Suprapubic skin (tissue), 4 donors: Measurements from ENCODE around the gene CDC42BPA.

Source experiments
- CTCF ChIP-seq, 2 donors: fragments of 200-600 bp in 1 of 2; fragments of 450-650 bp in 1 of 2; sonication (generic) in 1 of 2; IDR thresholded peaks; one replicate each; pipeline ENCODE4 v1.5.1; 2016 to 2019; ENCODE audit warnings: antibody characterized with exemption in 2 of 2, mild to moderate bottlenecking in 1 of 2, moderate library complexity in 1 of 2
- EP300 ChIP-seq: sonication (generic); formaldehyde crosslinking; IDR thresholded peaks from one replicate; pipeline ENCODE4 v1.6.1; 2017; ENCODE audit warnings: antibody characterized with exemption
- POLR2A ChIP-seq, 2 donors: fragments of 450-650 bp; IDR thresholded peaks; one replicate each; pipeline ENCODE4 v1.6.1; 2017; ENCODE audit warnings: antibody characterized with exemption in 2 of 2, mild to moderate bottlenecking in 2 of 2, moderate library complexity in 2 of 2
- POLR2AphosphoS5 ChIP-seq, 3 donors: sonication (generic); formaldehyde crosslinking; IDR thresholded peaks; one replicate each; pipeline ENCODE4 v1.6.1; 2017; ENCODE audit warnings: antibody characterized with exemption in 3 of 3

GRCh38 chr1:227043755-227044154, 274.5 kb downstream of the CDC42BPA start:
- no peak for TF ChIP-seq CTCF (IDR thresholded peaks at IDR 0.05)
- no peak for TF ChIP-seq POLR2A (IDR thresholded peaks at IDR 0.05)
- TF ChIP-seq EP300, result no peak
- TF ChIP-seq POLR2AphosphoS5 (IDR thresholded peaks at IDR 0.05), result no peak
